H9 (cell line): Measurements from ENCODE around the gene FAM3D. TPM values are rescaled to one million over a fixed set of nuclear protein-coding genes. Genes with fewer than 3 reads are reported as not detected.

Experiments used
- DNase-seq: peaks from one replicate; pipeline ENCODE4 v3.0.0-alpha.2; 2017
- H2AFZ ChIP-seq: one replicate; pipeline ENCODE4 v1.6.1; 2013; ENCODE audit warnings: mild to moderate bottlenecking, low read length, control low read depth, moderate library complexity
- H2AK5ac ChIP-seq: 2 replicates; pipeline ENCODE4 v1.6.1; 2013; ENCODE audit warnings: low read length, control low read depth, mixed read lengths; ENCODE audit not compliant: insufficient read length
- H2BK120ac ChIP-seq: one replicate; pipeline ENCODE4 v1.6.1; 2013; ENCODE audit warnings: low read depth, mild to moderate bottlenecking, low read length, control low read depth, inconsistent platforms; ENCODE audit not compliant: poor library complexity, severe bottlenecking
- H2BK12ac ChIP-seq: 2 replicates; pipeline ENCODE4 v1.6.1; 2013; ENCODE audit warnings: low read length, control low read depth, mixed read lengths, low read depth; ENCODE audit not compliant: insufficient read length
- H2BK15ac ChIP-seq: 2 replicates; pipeline ENCODE4 v1.6.1; 2013; ENCODE audit warnings: low read depth, low read length, control low read depth
- H2BK20ac ChIP-seq: one replicate; pipeline ENCODE4 v1.6.1; 2013; ENCODE audit warnings: low read depth, mild to moderate bottlenecking, low read length, control low read depth, inconsistent platforms; ENCODE audit not compliant: poor library complexity, severe bottlenecking
- H2BK5ac ChIP-seq: 2 replicates; pipeline ENCODE4 v1.6.1; 2013; ENCODE audit warnings: low read length, control low read depth, mixed read lengths; ENCODE audit not compliant: insufficient read length
- H3K14ac ChIP-seq: 2 replicates; pipeline ENCODE4 v1.6.1; 2013; ENCODE audit warnings: low read length, control low read depth; ENCODE audit not compliant: insufficient read depth
- H3K18ac ChIP-seq: 2 replicates; pipeline ENCODE4 v1.6.1; 2013; ENCODE audit warnings: low read depth, mild to moderate bottlenecking, mixed read lengths, low read length, control low read depth; ENCODE audit not compliant: insufficient read length
- H3K23ac ChIP-seq: 2 replicates; pipeline ENCODE4 v1.6.1; 2013; ENCODE audit warnings: low read length, control low read depth, mixed read lengths, low read depth; ENCODE audit not compliant: insufficient read length
- H3K23me2 ChIP-seq: 2 replicates; pipeline ENCODE4 v1.6.1; 2013; ENCODE audit warnings: low read depth, mild to moderate bottlenecking, mixed read lengths, low read length, control low read depth; ENCODE audit not compliant: insufficient read length, poor library complexity, severe bottlenecking
- H3K27ac ChIP-seq: 2 replicates; pipeline ENCODE4 v1.5.1; 2013; ENCODE audit warnings: low read length, control low read depth, mixed read lengths, low read depth; ENCODE audit not compliant: insufficient read length
- H3K27me3 ChIP-seq: 2 replicates; pipeline ENCODE4 v1.6.1; 2013; ENCODE audit warnings: low read length, control low read depth, inconsistent platforms; ENCODE audit not compliant: insufficient read depth
- H3K4ac ChIP-seq: 2 replicates; pipeline ENCODE4 v1.6.1; 2013; ENCODE audit warnings: low read depth, mild to moderate bottlenecking, control low read depth, inconsistent platforms, low read length, moderate library complexity
- H3K4me1 ChIP-seq: 2 replicates; pipeline ENCODE4 v1.6.1; 2013; ENCODE audit warnings: low read length, control low read depth, inconsistent platforms; ENCODE audit not compliant: insufficient read depth
- H3K4me2 ChIP-seq: 2 replicates; pipeline ENCODE4 v1.6.1; 2013; ENCODE audit warnings: low read length, control low read depth, mixed read lengths; ENCODE audit not compliant: insufficient read length, insufficient read depth
- H3K56ac ChIP-seq: 2 replicates; pipeline ENCODE4 v1.6.1; 2013; ENCODE audit warnings: low read depth, mild to moderate bottlenecking, mixed read lengths, low read length, control low read depth; ENCODE audit not compliant: insufficient read length
- H3K79me1 ChIP-seq: 2 replicates; pipeline ENCODE4 v1.6.1; 2013; ENCODE audit warnings: low read depth, mild to moderate bottlenecking, moderate library complexity, low read length, control low read depth, inconsistent platforms; ENCODE audit not compliant: insufficient read depth, poor library complexity, severe bottlenecking
- H3K79me2 ChIP-seq: 2 replicates; pipeline ENCODE4 v1.6.1; 2013; ENCODE audit warnings: low read length, control low read depth, inconsistent platforms; ENCODE audit not compliant: insufficient read depth
- H3K9ac ChIP-seq: 2 replicates; pipeline ENCODE4 v1.6.1; 2013; ENCODE audit warnings: low read length, control low read depth, mixed read lengths; ENCODE audit not compliant: insufficient read length; ENCODE audit errors: extremely low read depth
- H3K9me3 ChIP-seq: one replicate; pipeline ENCODE4 v1.6.1; 2013; ENCODE audit warnings: low read depth, low read length, inconsistent platforms; ENCODE audit not compliant: control insufficient read depth
- H3T11ph ChIP-seq: one replicate; pipeline ENCODE4 v1.6.1; 2013; ENCODE audit warnings: mild to moderate bottlenecking, low read length, control low read depth, inconsistent platforms
- H4K20me1 ChIP-seq: one replicate; pipeline ENCODE4 v1.6.1; 2013; ENCODE audit not compliant: control insufficient read depth, insufficient read length, insufficient read depth
- H4K5ac ChIP-seq: 2 replicates; pipeline ENCODE4 v1.6.1; 2013; ENCODE audit warnings: low read depth, mild to moderate bottlenecking, mixed read lengths, low read length, control low read depth; ENCODE audit not compliant: insufficient read length
- H4K8ac ChIP-seq: replicated peaks from 2 replicates; pipeline ENCODE4 v1.6.1; 2013; ENCODE audit warnings: low read length, control low read depth, mixed read lengths, low read depth; ENCODE audit not compliant: insufficient read length
- H4K91ac ChIP-seq: 2 replicates; pipeline ENCODE4 v1.6.1; 2013; ENCODE audit warnings: low read depth, mild to moderate bottlenecking, moderate library complexity, mixed read lengths, low read length, control low read depth; ENCODE audit not compliant: insufficient read length
- H3K27ac Mint-ChIP-seq, 3 experiments: 2 replicates in 2 of 3; 3 replicates in 1 of 3; pipeline ENCODE4 v1.8.0; 2020 to 2021; ENCODE audit warnings: mixed read lengths in 3 of 3, mild to moderate bottlenecking in 1 of 3, moderate library complexity in 1 of 3
- H3K27me3 Mint-ChIP-seq: 2 replicates; pipeline ENCODE4 v1.8.0; 2021; ENCODE audit warnings: low read depth, mild to moderate bottlenecking, moderate library complexity, mixed read lengths
- H3K36me3 Mint-ChIP-seq, 3 experiments: 2 replicates in 2 of 3; 3 replicates in 1 of 3; pipeline ENCODE4 v1.8.0; 2020 to 2021; ENCODE audit warnings: low read depth in 3 of 3, mixed read lengths in 3 of 3; ENCODE audit not compliant: insufficient read depth in 1 of 3
- H3K4me1 Mint-ChIP-seq, 2 experiments: 2 replicates each; pipeline ENCODE4 v1.8.0; 2020; ENCODE audit warnings: mixed read lengths in 2 of 2
- H3K4me3 Mint-ChIP-seq, 2 experiments: 2 replicates in 1 of 2; 3 replicates in 1 of 2; pipeline ENCODE4 v1.8.0; 2020 to 2021; ENCODE audit warnings: mild to moderate bottlenecking in 2 of 2, mixed read lengths in 2 of 2, moderate library complexity in 1 of 2
- H3K9me3 Mint-ChIP-seq, 2 experiments: 2 replicates in 1 of 2; 3 replicates in 1 of 2; pipeline ENCODE4 v1.8.0; 2020; ENCODE audit warnings: mild to moderate bottlenecking in 2 of 2, mixed read lengths in 2 of 2, moderate library complexity in 1 of 2
- CTCF ChIP-seq: fragments of 200-600 bp; sonication (generic); conservative IDR thresholded peaks from 3 replicates; pipeline ENCODE4 v1.8.0; 2021; ENCODE audit warnings: antibody characterized with exemption, mild to moderate bottlenecking
- WGBS: extraction: QIAGEN DNeasy Blood & Tissue Kit; methylation state at CpG from one replicate; pipeline ENCODE4 v1.1.7; 2013; ENCODE audit warnings: missing lambda C conversion rate, low lambda C conversion rate, mixed read lengths; ENCODE audit not compliant: insufficient read length; ENCODE audit errors: extremely low coverage; 5-methylcytosine and 5-hydroxymethylcytosine counted together
- total RNA-seq: library from RNA; stranded (reverse); gene quantifications from 2 replicates; pipeline ENCODE4 v1.2.1, GENCODE V29; 2021

The FAM3D gene
- total RNA-seq, 1 experiment from 2014 or later: not detected

- no peak overlapping the region for H3K14ac ChIP-seq
- no peaks in the 10 kb centered on the region for H3K9me3 ChIP-seq
- no peak overlapping the region for H3K9ac ChIP-seq
- H3K23ac ChIP-seq: no peak overlapping the region
- H3K27me3 ChIP-seq: no peaks in the 10 kb centered on the region
- no peak overlapping the region for H2BK20ac ChIP-seq
- no peak overlapping the region for H4K8ac ChIP-seq
- H3K79me1 ChIP-seq: no peaks in the 10 kb centered on the region
- no peaks in the 10 kb centered on the region for H3K36me3 Mint-ChIP-seq
- H3K4me1 Mint-ChIP-seq: peaks cover 8 to 26% of the 10 kb centered on the region in 2 experiments
- no peak overlapping the region; a peak in 1 of 7 replicates for H3K27ac Mint-ChIP-seq
- no peak overlapping the region for H3K56ac ChIP-seq
- H3K9me3 Mint-ChIP-seq: no peaks in the 10 kb centered on the region
- H4K91ac ChIP-seq: no peak overlapping the region
- H3K23me2 ChIP-seq: no peaks in the 10 kb centered on the region
- H2BK15ac ChIP-seq: no peak overlapping the region
- TF ChIP-seq CTCF: no peak
- no peaks in the 10 kb centered on the region for H3K4me1 ChIP-seq
- no peak overlapping the region for H4K5ac ChIP-seq
- DNase-seq: no peak
- H3K79me2 ChIP-seq: no peaks in the 10 kb centered on the region
- no peak overlapping the region for H3K4ac ChIP-seq
- no peak overlapping the region for H3K4me2 ChIP-seq
- no peak overlapping the region for H2BK12ac ChIP-seq
- WGBS: no CpG with 5 or more reads among the region's 8 CpGs
- no peak overlapping the region for H2AK5ac ChIP-seq
- H3K27me3 Mint-ChIP-seq: peaks cover 7% of the 10 kb centered on the region
- no peak overlapping the region for H2AFZ ChIP-seq
- no peak overlapping the region for H3T11ph ChIP-seq
- H4K20me1 ChIP-seq: no peaks in the 10 kb centered on the region
- no peak overlapping the region for H3K4me3 Mint-ChIP-seq
- no peak overlapping the region for H3K18ac ChIP-seq
- no peak overlapping the region for H2BK120ac ChIP-seq
- no peak overlapping the region for H2BK5ac ChIP-seq
- H3K27ac ChIP-seq: no peak overlapping the region
These were observed 46.2 kb downstream of the FAM3D start for GRCh38 chr3:58620421-58620820.
